NCI-H345 treated with DMSO at 0.1 percent for 48 hours (cell line): ENCODE results near the gene CGB1.
A peak's percentile ranks its signal among the peaks of the same experiment; 100 is the strongest.
"Not testable (repeated sequence)": the region's sequence is repeated elsewhere in the genome, so short reads cannot be mapped to it uniquely, and the experiment has no call there.

Experiments
- DNase-seq: peaks from one replicate; lab custom pipeline; 2025; ENCODE audit not compliant: unreplicated experiment; lab: John Stamatoyannopoulos, UW

The CGB1 gene

DNA sequence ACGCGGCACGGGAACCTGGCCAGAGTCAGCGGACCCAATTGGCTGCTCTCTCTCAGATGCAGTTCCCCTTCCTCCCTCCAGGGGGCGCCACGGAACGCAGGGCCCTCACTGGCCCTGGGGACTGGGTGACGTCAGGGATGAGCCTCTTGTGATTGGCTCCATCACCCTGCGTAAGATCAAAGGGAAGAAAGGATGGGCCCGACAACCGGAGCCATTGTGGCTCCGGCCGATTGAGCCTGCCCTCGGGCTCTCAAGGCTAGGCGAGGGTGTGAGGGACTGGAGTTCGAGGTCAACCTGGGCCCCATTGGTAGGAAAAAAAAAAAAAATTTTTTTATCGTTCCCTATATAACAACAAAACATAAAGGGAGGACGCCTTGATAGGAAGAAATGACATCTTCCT, at the start of gene CGB1:
Gene CGB1 (minus strand): TSS at position 81 of the 400 bp plus-strand sequence. CDS start 184 bp downstream, outside the sequence.
- DNase-seq: not testable (repeated sequence)

DNA sequence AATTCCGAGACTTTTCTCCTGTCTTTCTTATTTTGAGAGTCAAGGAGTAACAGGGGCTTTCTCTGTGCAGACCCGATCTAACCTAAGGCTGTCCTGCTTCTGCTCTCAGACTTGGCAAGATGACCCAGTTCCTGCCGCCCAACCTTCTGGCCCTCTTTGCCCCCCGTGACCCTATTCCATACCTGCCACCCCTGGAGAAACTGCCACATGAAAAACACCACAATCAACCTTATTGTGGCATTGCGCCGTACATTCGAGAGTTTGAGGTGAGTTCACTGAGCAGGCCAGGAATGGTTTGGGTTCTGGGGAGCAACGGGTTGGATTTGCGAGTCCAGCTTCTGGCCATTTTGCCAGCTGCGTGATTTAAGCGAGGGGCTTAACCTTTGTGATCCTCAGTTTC, 49.6 kb upstream of the CGB1 start:
- DNase-seq: no peak

- DNase-seq: no peak
These were observed 49.2 kb upstream of the CGB1 start for GRCh38 chr19:49085868-49086232.

- DNase-seq: peak; percentile 92
These were observed 48.5 kb upstream of the CGB1 start, which contains the start of gene SNRNP70 for GRCh38 chr19:49085020-49085867. TSS of gene SNRNP70 (plus strand) at chr19:49085451. CDS start at chr19:49086415, 964 bp downstream.

- no peak for DNase-seq
These were observed 47.7 kb upstream of the CGB1 start for GRCh38 chr19:49084206-49085019.

- DNase-seq: no peak
These were observed 44.6 kb upstream of the CGB1 start for GRCh38 chr19:49081273-49081672.

- DNase-seq: no peak
These were observed 43.7 kb upstream of the CGB1 start for GRCh38 chr19:49080392-49080791.

DNA sequence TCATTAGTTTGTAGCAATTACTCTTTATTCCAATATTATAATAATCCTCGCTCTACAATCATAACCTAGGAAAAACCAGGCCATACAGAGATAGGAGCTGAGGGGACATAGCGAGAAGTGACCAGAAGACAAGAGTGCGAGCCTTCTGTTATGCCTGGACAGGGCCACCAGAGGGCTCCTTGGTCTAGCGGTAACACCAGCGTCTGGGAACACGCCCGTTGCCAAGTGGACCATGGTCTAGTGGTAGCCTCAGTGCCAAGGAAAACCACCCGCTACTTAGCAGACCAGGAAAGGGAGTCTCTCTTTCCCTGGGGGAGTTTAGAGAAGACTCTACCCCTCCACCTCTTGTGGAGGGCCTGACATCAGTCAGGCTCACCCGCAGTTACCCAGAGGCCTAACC, 38.2 kb upstream of the CGB1 start:
- DNase-seq: not testable (repeated sequence)

DNA sequence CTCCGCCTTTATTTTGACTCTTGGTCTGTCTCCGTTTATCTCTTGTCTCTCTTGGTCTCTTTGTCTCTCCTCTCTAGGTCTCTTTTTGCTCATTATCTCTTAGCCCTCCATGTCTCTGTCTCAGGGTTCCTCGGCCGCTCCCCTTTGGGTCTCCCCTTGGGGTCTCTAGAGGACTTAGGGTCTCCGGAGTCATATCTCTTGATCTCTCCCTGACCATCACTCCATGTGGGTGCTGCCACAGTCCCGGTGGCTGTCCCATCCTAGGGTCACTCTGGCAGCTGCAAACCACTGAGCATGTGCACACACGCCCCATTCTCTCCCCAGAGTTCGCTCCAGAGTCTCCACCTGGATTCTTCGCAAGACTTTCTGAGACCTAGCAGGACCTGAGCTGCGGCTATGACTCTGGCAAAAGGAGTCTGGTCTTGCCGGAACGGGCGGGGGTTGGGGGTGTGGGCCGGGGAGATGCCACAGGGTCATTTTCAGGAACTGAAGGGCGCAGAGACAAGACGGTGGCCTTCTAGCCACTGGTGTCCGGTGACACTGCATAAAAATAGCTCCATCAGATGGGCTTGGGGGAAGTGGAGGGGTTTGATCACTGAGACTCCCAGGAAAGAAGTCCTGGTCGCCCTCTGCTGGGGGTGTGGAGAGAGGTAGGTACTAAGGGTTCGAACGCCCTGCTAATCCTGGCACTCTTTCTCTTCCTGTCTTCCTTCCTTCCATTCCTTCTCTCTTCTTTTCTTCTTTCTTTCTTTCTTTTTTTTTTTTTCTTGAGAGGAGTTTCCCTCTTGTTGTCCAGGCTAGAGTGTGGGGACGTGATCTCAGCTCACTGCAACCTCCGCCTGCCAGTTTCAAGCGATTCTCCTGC, 37.1 kb upstream of the CGB1 start:
- DNase-seq: no peak

DNA sequence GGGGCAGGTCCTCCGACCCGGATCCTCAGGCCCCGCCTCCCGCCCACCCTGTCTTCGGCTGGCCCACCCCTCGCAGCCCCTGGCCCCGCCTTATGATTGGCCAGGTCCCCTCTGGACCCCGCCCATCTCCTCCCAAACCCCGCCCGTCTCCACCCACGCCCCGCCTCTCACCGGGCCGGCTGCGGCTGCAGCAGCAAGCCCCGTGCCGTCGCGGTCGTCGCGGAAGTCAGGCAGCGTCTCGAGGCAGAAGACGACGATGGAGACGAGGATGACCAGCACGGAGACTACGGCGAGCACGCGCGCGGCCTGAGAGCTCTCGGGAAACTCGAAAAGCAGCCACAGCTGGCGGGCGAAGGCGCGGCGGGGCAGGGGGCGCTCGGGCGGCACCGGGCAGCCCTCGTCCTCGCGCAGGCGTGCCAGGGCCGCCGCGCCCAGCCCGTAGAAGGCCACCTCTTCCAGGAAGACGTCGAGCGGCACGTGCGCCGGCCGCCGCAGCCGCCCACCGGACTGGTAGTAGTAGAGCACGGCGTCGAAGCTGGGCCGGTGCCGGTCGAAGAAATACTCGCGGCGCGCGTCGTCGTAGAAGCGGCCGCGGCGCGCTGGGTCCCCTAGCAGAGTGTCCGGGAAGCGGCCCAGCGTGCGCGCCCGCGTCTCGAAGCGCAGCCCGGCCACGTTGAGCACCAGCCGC, 35.3 kb upstream of the CGB1 start:
- no peak for DNase-seq

DNA sequence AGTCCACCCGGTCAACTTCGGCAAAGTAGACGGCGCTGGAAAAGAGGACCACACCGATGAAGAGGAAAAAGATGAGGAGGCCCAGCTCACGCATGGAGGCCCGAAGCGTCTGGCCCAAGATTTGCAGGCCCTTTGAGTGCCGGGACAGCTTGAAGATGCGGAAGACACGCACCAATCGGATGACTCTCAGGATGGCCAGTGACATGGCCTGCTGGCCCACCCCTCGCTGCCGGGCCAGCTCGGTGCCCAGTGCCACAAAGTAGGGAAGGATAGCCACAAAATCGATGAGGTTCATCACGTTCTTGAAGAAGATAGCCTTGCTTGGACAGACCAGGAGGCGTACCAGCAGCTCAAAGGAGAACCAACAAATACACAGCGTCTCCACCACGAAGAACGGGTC, 33.7 kb upstream of the CGB1 start:
- DNase-seq: no peak

- DNase-seq: no peak
These were observed 32.3 kb upstream of the CGB1 start for GRCh38 chr19:49069026-49069425.

GRCh38 chr19:49067554-49067953, 30.9 kb upstream of the CGB1 start:
- DNase-seq: no peak

- DNase-seq: no peak
These were observed 29.3 kb upstream of the CGB1 start for GRCh38 chr19:49065905-49066512.

GRCh38 chr19:49064768-49065611, 28.3 kb upstream of the CGB1 start, which contains the start of gene NTF4:
TSS of gene NTF4 (minus strand) at chr19:49064818. CDS start at chr19:49061997, 2,821 bp downstream.
- no peak for DNase-seq

DNA sequence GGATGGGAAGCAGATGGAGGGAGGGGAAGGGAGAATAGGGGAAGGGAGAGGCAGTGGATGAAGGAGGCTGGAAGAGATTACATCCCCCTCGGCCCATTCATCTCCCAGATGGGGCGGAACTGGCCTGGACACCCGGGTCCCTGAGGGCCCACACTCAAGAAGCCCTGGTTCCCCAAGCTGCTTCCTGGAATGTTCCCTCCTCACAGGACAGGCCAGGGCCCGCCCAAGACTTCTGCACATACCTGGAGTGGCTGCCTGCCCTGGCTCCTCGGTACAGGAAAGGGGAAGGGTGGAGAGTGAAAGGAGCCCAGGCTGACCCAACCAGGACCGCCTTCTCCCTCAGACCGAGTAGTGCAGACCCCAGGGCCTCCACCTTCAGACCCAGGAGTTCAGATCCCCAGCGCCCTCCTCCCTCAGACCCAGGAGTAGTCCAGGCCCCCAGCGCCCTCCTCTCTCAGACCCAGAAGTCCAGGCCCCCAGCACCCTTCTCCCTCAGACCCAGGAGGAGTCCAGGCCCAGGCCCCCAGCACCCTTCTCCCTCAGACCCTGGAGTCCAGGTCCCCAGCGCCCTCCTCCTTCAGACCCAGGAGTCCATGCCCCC, 27.4 kb upstream of the CGB1 start:
- DNase-seq: no peak

DNA sequence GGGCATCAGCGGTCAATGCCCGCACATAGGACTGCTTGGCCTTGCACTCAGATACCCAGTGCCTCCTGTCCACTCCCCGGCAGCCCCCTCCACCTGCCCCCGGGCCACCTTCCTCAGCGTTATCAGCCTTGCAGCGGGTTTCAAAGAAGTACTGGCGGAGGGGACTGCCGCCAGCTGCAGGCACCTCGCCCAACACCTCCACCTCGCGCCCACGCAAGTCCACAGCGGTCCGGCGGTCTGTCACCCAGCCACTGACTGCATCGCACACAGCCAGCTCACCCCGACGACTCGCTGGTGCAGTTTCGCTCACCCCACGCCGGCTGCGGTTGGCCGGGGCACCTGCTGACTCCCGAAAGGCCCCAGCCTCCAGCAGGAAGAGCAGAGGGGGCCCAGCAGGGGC, 24.8 kb upstream of the CGB1 start:
- no peak for DNase-seq

- DNase-seq: no peak
These were observed 24.3 kb upstream of the CGB1 start for GRCh38 chr19:49061000-49061399.

DNA sequence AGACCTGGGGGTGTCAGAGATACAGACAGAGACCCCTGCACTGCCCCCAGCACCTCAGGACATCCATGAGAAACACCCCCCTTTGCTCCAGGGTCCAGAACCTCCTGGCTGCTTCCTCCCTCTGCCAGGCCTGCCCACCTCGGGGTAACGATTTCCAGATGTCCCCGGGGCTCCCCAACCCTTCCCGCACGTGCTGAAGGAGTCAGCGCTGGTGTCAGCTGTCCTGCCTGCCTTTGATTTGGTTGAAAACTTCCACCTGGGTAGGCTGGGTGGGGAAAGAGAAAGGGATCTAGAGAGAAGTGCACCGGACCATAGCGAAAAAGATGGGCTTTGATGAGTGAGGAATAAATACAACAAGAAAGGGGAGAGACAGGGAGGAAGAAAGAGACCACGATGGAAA, 22.4 kb upstream of the CGB1 start:
- DNase-seq: no peak
